ENCODE results near the gene LHX5.

Gene LHX5

GRCh38 chr12:113416091-113416754 is 55.4 kb downstream of the LHX5 start:
- H3K4me1 ChIP-seq (ENCODE audit: control insufficient read depth, insufficient read depth, low read length, poor library complexity, severe bottlenecking) = no peaks in the 10 kb centered on the region
- H3K4me3 ChIP-seq (ENCODE audit: insufficient read depth, low read depth, low read length, poor library complexity, severe bottlenecking) = no peak overlapping the region
- DNase-seq = no peak
- no peaks in the 10 kb centered on the region for H3K9me3 ChIP-seq (ENCODE audit: control insufficient read depth, low read length)
- H3K27me3 ChIP-seq (replicated peaks; ENCODE audit: control insufficient read depth, insufficient read depth, low read length, poor library complexity, severe bottlenecking) = no peaks in the 10 kb centered on the region
- no peaks in the 10 kb centered on the region for H3K36me3 ChIP-seq (ENCODE audit: control insufficient read depth, insufficient read depth, low read length)
- no peak overlapping the region for H3K27ac ChIP-seq (ENCODE audit: insufficient read depth, low read length, poor library complexity, severe bottlenecking)

- H3K9me3 ChIP-seq (ENCODE audit: control insufficient read depth, low read length) = no peaks in the 10 kb centered on the region
- DNase-seq = no peak
- no peak overlapping the region for H3K27ac ChIP-seq (ENCODE audit: insufficient read depth, low read length, poor library complexity, severe bottlenecking)
- H3K4me3 ChIP-seq (ENCODE audit: insufficient read depth, low read depth, low read length, poor library complexity, severe bottlenecking) = no peak overlapping the region
- H3K27me3 ChIP-seq (replicated peaks; ENCODE audit: control insufficient read depth, insufficient read depth, low read length, poor library complexity, severe bottlenecking) = no peaks in the 10 kb centered on the region
- no peaks in the 10 kb centered on the region for H3K4me1 ChIP-seq (ENCODE audit: control insufficient read depth, insufficient read depth, low read length, poor library complexity, severe bottlenecking)
- no peaks in the 10 kb centered on the region for H3K36me3 ChIP-seq (ENCODE audit: control insufficient read depth, insufficient read depth, low read length)
Measured at GRCh38 chr12:113414519-113415038, 57.1 kb downstream of the LHX5 start.

- no peaks in the 10 kb centered on the region for H3K4me1 ChIP-seq (ENCODE audit: control insufficient read depth, insufficient read depth, low read length, poor library complexity, severe bottlenecking)
- no peak for DNase-seq
- no peak overlapping the region for H3K4me3 ChIP-seq (ENCODE audit: insufficient read depth, low read depth, low read length, poor library complexity, severe bottlenecking)
- no peaks in the 10 kb centered on the region for H3K36me3 ChIP-seq (ENCODE audit: control insufficient read depth, insufficient read depth, low read length)
- no peaks in the 10 kb centered on the region for H3K9me3 ChIP-seq (ENCODE audit: control insufficient read depth, low read length)
- no peaks in the 10 kb centered on the region for H3K27me3 ChIP-seq (replicated peaks; ENCODE audit: control insufficient read depth, insufficient read depth, low read length, poor library complexity, severe bottlenecking)
- no peak overlapping the region for H3K27ac ChIP-seq (ENCODE audit: insufficient read depth, low read length, poor library complexity, severe bottlenecking)
Measured at GRCh38 chr12:113413488-113413939, 58.2 kb downstream of the LHX5 start.
